ENCODE data around the gene NINJ1.
A peak's percentile ranks its signal among the peaks of the same experiment; 100 is the strongest.
"Not testable (repeated sequence)": the region's sequence is repeated elsewhere in the genome, so short reads cannot be mapped to it uniquely, and the experiment has no call there.

NINJ1 gene

GRCh38 chr9:93159601-93160471 lies 25.8 kb upstream of the NINJ1 start:
- peak; percentile 56 for DNase-seq

- DNase-seq, result no peak
These were observed 22.5 kb upstream of the NINJ1 start for GRCh38 chr9:93156475-93157008.

DNA sequence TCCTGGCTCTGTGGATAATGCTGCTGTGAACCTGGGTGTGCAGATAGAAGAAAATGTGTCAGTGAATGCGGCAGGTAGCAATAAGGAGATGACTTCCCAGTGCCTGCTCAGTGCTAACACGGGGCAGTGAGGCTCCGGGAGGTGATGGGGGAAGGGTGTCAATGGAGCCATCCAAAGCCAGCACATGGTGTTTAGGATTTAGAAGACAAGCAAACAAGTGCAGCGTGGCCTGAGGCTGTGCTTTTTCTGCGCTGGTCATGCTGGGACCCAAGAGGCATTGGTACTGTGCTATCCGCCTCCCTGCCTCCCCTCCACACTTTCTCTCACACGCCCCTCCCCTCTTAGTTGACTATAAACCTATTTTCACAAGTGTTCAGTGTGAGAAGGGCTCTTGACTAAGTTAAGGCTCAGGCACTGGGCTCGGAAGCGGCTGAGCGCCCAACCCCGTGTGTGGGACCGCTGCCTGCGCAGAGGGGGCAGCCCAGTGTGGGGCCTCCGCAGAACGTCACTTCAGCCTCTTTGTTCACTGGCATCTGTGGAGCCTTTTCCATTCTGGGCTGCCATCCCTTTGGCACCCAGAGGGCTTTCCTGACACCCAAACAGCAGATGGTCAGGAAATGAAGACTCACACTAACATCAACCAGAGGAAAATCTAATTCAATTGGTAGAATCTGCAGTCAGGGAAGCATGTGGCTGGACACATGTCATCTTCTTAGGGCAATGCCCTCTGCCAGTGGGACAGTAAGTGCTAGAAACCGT lies 21.8 kb upstream of the NINJ1 start:
- no peak for DNase-seq

DNA sequence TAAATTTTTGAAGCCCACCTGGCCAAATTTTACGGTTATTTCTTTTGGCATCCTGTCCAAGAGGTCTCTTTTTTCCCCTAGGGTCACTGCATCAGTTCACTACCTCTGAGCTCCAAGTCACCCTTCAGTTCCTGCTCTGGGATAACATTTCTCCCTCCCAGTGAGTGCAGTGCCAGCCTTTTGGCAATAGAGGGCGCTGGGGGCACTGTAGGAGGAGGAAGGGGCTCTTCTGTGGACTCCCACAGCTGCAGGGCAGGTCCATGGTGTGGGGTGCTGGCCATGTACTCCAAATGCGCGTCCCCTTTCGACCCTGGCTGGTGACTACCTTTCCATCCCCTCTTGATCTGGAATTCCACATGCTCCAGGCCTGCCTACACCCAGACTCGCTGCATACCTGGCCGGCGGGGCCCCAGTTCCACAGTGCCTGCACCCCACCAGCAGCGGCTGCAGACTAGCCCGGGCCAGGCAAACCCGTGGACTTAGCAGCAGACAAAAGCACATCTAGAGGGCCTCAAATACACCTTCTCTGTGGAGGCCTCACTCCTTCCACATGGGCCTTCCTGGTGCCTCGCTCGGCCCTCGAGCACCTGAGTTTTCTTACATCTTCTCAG lies 20.3 kb upstream of the NINJ1 start:
- no peak for DNase-seq

DNA sequence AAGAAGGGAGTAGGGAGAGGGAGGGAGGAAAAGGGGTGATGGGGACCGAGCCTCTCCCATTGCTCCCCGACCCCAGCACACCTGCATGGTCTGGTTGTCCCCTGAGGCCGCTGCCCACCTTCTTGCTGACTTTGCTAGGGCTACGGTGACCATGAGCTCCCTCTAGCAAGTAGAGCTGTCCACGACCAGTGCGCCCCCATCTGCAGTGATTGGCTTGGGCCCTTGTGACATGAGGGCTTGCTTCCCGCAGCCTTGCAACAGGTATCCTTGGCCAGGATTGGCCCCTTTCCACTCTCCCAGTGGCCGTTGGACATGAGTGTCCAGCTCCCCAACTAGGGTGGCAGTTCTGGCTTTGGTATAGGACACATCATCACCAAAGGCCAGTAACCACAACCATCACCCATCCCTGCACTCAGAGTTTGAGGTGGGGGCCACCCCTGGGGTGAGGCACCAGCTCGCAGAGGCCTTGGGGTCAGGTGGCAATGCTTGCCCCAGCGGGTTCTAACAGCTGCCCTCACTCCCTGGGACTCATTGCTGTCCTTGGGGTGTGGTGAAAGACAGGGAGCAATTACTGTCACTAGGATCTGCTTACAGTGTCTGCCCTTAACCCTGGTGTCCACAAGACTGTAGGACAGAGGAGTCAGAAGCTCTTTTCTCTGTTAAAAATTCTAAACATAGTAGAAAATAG lies 17.2 kb upstream of the NINJ1 start:
- DNase-seq, result no peak

DNA sequence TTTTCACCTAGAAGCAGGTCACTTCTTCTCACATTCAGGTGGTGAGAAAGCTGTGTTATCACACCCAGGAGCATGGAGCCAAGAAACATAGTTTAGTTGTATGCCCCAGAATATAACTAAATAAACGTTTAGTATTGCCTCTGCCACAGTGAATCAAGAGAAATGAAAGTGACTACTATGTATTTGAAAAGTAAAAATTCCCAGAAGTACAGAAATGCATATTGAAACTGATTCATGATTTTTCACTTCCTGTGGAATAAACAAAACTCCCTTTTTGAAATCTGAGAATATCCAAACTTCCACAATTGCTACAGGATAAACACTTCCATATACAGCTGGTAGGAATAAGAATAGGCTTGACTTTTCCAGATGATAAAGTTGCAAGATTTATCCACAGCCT lies 15.3 kb upstream of the NINJ1 start:
- DNase-seq, result no peak

DNA sequence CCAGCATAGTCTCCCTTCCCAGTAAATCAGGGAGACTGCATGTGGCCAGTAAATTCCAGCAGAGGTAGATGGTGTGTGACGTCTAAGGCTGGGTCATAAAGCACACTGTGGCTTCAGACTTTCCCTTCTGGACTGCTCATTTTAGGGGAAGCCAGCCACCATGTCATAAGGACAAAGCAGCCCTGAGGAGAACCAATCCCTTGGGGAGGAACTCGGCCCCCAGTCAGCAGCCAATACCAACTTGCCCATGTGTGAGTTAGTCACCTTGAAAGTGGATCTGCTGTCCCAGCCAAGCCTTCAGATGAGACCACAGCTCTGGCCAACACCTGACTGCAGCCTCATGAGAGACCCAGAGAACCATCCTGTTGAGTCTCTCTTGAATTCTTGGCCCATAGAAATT lies 14.7 kb upstream of the NINJ1 start:
- DNase-seq, result no peak

DNA sequence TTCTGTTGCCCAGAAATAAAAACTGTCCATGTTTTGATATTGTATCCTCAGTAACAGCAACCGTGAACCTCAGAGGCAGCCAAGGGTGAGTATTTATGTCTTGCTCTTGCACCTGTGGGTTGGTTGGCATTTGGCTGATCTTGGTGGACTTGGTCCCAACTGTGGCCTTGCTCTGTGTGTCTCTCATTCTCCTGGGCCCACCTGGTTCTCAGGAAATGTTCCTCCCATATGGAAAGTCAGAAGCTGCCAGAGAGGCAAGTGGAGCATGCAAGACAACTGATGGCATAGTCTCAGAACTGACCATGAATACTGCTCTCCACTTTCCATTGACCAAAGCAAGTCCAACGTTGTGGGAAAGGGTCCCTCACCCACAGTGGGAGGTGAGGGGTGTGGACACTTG lies 13.6 kb upstream of the NINJ1 start:
- DNase-seq, result no peak

DNA sequence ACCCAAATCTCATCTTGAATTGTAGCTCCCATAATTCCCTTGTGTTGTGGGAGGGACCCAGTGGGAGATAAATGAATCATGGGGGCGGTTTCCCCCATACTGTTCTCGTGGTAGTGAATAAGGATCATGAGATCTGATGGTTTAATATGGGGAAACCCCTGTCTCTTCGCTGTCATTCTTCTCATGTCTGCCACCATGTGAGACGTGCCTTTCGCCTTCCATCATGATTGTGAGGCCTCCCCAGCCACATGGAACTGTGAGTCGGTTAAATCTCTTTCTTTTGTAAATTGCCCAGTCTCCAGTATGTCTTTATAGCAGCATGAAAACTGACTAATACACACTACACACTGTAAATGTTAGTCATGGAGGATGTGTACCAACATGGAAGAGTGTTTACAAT lies 12.6 kb upstream of the NINJ1 start:
- DNase-seq, result not testable (repeated sequence)

DNA sequence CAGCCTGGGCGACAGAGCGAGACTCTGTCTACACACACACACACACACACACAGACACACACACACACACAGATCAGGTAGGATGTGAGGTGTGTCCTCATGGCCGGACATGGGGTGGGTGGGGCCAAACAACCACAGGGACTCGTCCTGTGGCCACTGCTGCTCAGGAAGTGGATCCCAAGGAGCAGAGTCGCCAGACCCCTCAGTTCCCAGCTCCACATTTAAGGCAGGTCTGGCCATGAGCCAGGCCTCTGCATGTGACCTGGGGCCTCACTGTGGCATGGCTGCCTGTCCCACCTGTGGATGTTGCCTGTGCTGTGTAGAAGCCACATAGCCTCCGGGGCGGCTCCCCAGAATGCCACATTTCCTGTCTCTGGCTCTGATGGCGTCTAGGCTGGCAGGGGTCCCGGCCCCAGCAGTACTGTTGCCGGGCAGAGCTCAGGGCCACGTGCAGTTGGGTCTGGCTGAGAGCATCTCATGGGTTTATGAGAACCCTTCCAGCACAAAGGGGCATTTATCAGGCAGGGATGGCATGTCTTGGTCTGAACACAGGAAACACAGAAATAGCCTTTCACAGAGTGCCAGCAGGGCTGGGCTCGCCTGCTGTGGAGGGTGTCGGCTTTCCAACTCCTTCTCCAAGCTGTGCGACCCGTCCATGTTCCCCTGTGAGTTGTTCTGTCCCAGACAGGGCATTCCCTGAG lies 9.9 kb upstream of the NINJ1 start:
- no peak for DNase-seq

DNA sequence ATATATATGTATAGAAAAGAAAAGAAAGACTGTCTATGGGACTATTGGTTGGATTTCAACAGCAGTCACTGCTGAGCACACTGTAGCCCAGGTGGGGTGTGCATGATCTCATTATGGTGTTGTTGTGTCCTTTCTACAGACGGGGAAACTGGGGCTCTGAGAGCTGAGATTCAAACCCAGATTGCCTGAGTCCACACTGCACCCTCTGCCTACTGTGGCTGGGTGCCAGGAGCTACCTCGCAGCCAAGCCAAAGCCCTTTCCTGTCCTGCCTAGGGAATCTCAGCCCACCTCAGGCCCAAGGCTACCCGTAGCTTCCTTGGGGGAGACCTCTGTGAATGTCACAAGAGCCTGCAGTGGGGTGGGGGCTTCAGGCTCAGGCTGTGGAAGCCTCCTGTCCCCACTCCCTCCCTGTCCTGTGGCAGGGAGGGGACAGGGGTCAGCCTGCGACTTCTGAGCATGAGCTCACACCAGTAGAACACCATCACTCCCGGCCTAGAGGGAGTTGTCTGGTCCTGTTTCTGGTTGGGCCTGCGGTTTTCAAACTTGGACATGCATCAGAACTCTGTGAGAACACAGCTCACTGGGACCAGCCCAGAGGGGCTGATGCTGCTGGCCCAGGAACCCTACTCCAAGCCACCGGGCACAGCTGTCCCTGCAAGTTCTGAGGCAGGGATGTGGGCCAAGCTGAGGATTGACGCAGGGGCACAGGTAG lies 7.9 kb upstream of the NINJ1 start:
- DNase-seq, result no peak

DNA sequence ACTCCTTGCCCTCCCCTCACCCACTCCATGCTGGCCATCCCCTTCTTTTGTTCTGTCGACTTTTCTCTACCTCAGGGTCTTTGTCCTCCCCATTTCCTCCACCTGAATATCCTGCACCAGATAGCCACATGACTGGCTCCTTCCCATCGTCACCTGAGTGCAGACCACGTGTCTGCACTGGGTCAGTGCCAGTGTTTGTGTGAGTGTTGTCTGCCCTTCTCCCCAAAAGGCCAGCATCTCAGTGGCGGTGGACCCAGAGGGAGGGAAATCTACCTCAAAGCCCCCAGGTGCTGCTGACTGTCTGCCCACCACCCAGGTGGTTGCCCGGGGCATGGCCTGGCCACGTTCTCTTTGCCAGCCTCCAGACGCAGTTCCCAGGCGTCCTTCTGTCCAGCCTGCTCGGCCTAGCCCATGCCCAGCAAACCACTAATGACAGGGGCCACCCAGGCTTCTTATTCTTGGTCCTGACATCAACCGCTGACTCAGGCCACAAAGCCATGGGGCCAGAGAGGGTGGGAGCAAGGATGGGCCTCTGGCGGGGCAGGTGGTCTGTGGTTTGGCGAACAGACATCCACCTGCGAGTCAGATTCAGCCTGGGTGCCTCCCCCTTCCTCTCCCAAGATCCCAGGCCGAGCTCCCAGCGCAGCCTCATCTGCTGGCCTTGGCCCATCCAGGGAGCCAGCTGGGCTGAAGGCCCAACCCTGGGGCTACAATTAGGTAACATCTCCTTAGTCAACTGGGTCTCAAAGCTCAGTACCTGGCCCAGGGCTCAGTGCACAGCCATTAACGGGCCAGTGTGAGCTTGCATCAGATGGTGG lies 5.5 kb upstream of the NINJ1 start:
- no peak for DNase-seq

DNA sequence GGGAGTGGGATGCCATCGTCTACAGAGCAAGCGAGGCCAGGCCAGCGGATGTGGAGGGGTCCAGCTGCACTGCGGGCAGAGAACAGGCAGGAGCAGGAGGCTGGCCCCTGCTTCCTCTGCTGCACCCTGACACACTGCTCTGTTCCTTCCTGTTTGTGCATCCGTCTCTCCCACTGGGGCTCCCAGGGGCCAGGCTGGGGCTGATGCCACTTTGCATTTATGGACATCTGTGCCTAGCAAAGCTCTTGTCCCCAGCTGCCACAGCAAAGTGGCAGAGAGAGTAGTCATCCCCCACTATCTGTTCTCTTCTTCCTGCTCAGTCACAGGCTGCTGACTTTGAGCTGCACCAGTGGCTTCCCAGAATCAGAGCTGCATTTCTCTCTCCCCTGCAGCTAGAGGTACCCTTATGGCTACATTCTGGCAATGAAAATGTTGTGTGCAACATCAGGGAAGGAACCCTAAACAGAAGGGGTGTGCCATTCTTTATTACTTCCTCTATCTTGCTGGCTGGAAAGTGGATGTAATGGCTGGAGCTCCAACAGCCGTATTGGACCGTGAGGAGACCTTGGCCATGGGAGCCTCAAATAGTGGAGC lies 4.2 kb upstream of the NINJ1 start:
- no peak for DNase-seq

DNA sequence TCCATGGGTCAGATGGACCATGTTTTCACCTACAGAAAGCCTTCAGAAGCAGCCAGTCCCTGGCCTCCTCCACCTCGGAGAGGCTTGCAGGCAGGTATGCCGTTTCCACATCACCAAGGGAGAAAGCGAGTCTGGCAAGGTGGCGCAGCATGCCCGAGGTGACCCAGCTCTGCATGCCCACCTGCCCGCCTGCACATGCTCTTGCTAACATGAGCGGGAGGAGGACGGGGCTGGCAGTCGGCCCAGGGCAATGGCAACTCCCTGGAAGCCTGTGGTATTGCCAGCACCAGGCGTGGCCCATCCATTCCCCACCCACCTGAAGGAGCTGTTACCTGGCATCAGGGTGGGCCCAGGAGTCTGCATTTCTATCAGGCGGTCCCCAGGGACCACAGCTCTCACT lies 3.3 kb upstream of the NINJ1 start:
- DNase-seq, result no peak

- DNase-seq, result no peak
These were observed 2.0 kb upstream of the NINJ1 start for GRCh38 chr9:93136011-93136440.

- no peak for DNase-seq
These were observed 841 bp upstream of the NINJ1 start for GRCh38 chr9:93134740-93135444.

DNA sequence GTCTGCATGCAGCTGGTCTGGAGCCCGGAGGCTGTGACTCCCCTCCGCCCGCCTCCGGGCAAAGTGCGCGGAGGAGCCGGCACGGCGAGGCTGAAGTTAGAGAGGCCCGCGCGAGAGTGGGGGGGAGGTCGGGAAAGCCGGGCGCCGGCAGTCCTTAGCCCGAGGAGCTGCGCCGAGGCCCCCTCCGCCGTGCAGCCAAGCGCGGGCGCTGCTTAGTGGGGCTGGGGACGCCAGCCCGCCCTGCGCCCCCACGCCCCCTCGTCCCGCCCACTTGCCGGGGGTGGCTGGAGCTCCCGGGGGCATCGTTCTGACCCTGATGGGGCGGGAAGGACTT lies 403 bp downstream of the NINJ1 start:
- DNase-seq, result no peak

DNA sequence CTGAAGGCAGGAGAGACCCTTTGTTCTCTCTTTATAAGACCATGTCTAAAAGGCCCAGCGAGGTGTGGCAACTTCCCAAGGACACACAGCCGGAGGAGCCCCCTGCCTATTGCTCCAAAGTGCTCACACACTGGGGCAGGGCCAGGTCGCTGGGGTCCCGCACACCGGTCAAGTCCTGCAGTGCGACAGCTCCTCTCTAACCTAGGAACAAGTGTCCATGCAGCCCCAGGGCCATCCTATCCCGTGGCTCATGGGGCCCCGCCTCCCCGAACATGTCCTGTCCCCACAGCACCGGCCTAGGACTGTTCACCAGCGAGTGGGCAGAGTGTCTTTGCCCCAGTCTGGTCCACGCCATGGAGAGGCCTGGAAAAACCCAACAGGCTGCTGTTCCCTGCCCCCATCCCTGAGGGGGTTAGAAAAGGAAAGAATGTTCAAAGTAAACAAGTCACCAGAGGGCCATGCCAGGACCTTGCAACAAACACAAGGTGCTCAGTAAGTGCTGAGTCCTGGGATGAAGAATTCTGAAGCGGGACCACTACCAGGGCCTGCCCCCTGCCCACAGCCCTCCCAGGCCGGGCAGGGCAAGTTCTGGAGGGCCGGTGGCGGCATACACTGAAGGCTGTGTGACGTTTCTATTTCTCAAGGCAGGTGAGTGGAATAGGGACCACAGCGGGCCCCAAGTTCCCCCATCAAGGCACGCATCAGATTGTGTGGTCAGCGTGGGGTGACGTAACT lies 938 bp downstream of the NINJ1 start:
- no peak for DNase-seq

GRCh38 chr9:93132287-93132927 lies 1.6 kb downstream of the NINJ1 start:
- no peak for DNase-seq
